Uterus (tissue), 2 donors: ENCODE data around the gene LSP1.

ENCODE experiments used
- CTCF ChIP-seq, 4 experiments: fragments of 200-600 bp in 2 of 4; fragments of 450-650 bp in 2 of 4; sonication (generic) in 2 of 4; IDR thresholded peaks; one replicate each; pipeline ENCODE4 v1.5.1; 2016 to 2019; ENCODE audit warnings: antibody characterized with exemption in 4 of 4, mild to moderate bottlenecking in 2 of 4, moderate library complexity in 1 of 4
- POLR2A ChIP-seq, 2 donors: fragments of 450-650 bp; IDR thresholded peaks; one replicate each; pipeline ENCODE4 v1.6.1; 2016; ENCODE audit warnings: antibody characterized with exemption in 2 of 2, mild to moderate bottlenecking in 1 of 2, moderate library complexity in 1 of 2

GRCh38 chr11:1870326-1870696, 17.4 kb downstream of the LSP1 start:
- TF ChIP-seq CTCF (IDR thresholded peaks at IDR 0.05), result no peak
- no peak for TF ChIP-seq POLR2A (IDR thresholded peaks at IDR 0.05)
